GM12864 (cell line): ENCODE measurements around the gene ANKLE1.

Source experiments
- DNase-seq: peaks from one replicate; pipeline ENCODE4 v3.0.0-alpha.2; 2011; ENCODE audit warnings: low read depth
- H3K4me3 ChIP-seq: 2 replicates; pipeline ENCODE4 v1.5.1; 2011; ENCODE audit warnings: mild to moderate bottlenecking, low read depth, low read length, control low read depth
- CTCF ChIP-seq: IDR thresholded peaks from 2 replicates; pipeline ENCODE4 v1.5.1; 2011; ENCODE audit warnings: low read depth, mild to moderate bottlenecking, moderate library complexity, low read length, control low read depth, inconsistent platforms; ENCODE audit errors: missing control alignments

The ANKLE1 gene

GRCh38 chr19:17303167-17303939 is 21.7 kb downstream of the ANKLE1 start, which contains the start of gene ABHD8:
ABHD8 (minus strand) TSS chr19:17303425; CDS start chr19:17301616, 1,809 bp downstream.
- TF ChIP-seq CTCF: peak; percentile 35
- peak; percentile 88 for DNase-seq

DNA sequence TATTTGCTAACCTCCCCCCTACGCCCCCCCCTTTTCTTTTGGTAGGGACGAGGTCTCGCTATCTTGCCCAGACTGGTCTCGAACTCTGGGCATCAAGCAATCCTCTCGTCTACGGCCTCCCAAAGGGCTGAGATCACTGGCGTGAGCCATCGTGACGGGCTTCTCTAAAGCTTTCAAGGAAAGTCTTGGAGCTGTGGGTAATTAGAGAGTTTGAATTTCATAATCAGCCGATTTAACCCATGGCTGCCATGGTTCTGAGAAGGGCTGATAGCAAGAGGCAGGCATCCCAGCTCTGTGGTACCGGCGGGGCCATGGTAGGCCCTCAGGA is 22.2 kb downstream of the ANKLE1 start:
- DNase-seq: no peak
- no peak overlapping the region; the same call in 1 of the 2 replicates for H3K4me3 ChIP-seq
- no peak for TF ChIP-seq CTCF

More at GRCh38 chr19:17303167-17303939, 21.7 kb downstream of the ANKLE1 start, which contains the start of gene ABHD8:
- peak within 1 kb of the TSS; percentile 83 for H3K4me3 ChIP-seq

DNA sequence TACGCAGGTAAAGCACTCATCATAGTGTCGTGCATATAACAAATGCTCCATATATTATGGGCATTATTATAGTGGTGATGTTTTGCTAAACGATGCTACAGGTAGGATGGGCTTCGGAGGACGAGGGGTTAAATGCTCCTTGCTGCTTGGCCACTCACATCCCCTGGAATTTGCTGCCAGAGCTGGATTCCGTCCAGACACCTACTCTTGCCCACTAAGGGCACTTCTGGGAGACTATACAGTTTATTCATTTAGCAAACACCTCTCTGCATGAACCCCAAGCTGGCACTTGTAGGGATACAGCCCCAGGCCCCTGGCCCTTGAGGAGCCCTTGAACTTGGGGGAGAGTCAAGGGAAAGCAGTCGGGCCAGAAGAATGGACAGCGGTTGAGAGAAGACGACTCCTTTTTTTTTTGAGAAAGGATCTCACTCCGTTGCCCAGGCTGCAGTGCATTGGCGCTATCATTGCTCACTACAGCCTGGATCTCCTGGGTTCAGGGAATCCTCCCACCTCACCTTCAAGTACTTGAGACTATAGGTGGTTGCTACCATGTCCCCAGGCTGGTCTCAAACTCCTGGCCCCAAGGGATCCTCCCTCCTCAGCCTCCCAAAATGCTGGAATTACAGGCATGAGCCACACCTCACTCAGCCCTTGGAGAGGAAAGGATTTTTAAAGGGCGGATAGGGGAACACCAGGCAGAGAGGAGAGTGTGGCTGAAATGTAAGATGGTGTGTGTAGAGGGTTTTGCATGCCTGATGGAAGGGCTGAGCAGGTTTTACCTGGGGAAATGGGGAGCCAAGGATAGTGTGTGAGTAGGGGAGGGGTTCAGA is 22.9 kb downstream of the ANKLE1 start:
- DNase-seq: no peak
- no peak for TF ChIP-seq CTCF
- H3K4me3 ChIP-seq: no peak overlapping the region; the same call in 1 of the 2 replicates

DNA sequence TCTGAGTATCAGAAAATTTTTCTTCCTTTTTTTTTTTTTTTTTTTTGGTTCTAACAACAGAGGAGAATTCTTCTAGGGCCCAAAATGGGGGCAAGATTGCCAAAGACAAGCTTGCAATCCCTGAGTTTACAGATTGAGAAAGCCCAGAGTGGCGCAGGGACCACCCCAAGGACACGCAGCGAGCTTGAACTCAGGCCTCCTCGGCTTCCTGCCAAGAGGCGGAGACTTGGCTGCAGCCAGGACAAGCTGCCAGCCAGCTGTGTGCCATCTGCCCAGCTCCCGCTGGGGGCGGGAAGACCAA is 23.5 kb downstream of the ANKLE1 start:
- no peak for DNase-seq
- peak overlapping the region; percentile 82 for H3K4me3 ChIP-seq
- no peak for TF ChIP-seq CTCF

DNA sequence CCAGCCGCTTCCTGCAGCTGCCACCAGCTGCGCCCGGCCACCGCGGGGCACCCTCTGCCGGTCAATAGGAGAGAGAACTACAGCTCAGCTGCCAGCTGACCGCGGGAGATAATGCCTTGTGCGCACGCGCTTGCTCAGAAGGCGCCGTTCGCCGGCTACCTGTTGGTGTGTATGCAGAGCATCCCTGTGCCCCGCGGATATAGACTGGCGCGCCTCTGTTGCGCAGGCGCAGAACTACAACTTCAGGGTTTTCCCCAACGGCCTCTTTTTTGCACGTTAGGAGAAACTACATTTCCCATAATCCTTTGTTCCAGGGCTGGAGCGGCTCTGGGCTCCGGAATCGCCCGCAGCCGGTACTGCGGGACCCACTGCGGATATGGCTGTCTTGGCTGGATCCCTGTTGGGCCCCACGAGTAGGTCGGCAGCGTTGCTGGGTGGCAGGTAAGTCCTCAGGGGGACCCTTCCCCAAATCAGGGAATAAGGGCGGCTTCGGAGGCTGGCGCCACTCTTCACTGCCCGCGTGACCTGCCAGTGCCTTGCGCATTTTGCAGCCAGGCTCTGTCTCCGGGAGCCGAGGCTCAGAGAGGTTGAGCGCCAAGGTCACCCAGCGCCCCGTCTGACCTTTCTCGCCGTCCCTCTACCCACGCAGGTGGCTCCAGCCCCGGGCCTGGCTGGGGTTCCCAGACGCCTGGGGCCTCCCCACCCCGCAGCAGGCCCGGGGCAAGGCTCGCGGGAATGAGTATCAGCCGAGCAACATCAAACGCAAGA is 24.0 kb downstream of the ANKLE1 start, which contains the start of gene MRPL34:
Gene MRPL34, plus strand, starts transcription at position 356 of the 768 bp plus-strand sequence. Its CDS starts 21 bp downstream, at position 377.
- TF ChIP-seq CTCF: peak; percentile 79
- H3K4me3 ChIP-seq: peak within 1 kb of the TSS; percentile 82

DNA sequence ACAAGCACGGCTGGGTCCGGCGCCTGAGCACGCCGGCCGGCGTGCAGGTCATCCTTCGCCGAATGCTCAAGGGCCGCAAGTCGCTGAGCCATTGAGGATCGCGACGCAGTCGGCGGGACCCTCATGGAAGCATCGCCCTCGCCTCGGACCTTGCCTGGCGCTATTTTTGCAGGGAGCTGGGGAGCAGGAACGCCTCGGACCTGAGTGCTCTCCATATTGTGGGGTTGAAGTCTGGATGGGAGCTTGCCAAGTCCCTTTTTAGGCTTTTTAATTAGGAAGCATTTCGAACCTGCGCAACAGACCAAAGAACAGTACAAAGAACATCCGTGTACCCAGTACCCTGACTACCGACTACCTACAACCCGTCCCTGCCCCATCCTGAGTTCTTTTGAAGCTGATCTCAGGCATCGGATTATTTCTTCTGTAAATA is 24.6 kb downstream of the ANKLE1 start:
- peak overlapping the region; percentile 82 for H3K4me3 ChIP-seq
- DNase-seq: no peak
- no peak for TF ChIP-seq CTCF

More for the DNA sequence above, 24.0 kb downstream of the ANKLE1 start, which contains the start of gene MRPL34:
- DNase-seq: peak; percentile 98
